NCI-H2227 (cell line): ENCODE measurements around the gene SNAP91.

ENCODE experiments used
- DNase-seq: peaks from one replicate; lab custom pipeline; 2025; ENCODE audit not compliant: unreplicated experiment; lab: John Stamatoyannopoulos, UW

SNAP91 gene

GRCh38 chr6:83546636-83547035 is 162.3 kb downstream of the SNAP91 start:
- DNase-seq = no peak

- no peak for DNase-seq
Measured at GRCh38 chr6:83539678-83540077, 169.2 kb downstream of the SNAP91 start.

- no peak for DNase-seq
Measured at GRCh38 chr6:83536647-83537589, 172.0 kb downstream of the SNAP91 start.

GRCh38 chr6:83536034-83536646 is 172.8 kb downstream of the SNAP91 start:
- DNase-seq = peak; percentile 1

GRCh38 chr6:83518816-83519480 is 190.0 kb downstream of the SNAP91 start:
- peak; percentile 11 for DNase-seq

- no peak for DNase-seq
Measured at GRCh38 chr6:83517500-83517899, 191.4 kb downstream of the SNAP91 start.

GRCh38 chr6:83514866-83515466 is 193.9 kb downstream of the SNAP91 start:
- peak; percentile 60 for DNase-seq

GRCh38 chr6:83514466-83514865 is 194.4 kb downstream of the SNAP91 start:
- no peak for DNase-seq

GRCh38 chr6:83511901-83512681 is 196.8 kb downstream of the SNAP91 start, which contains the start of gene PRSS35:
Gene PRSS35 (plus strand): TSS chr6:83512534. CDS start chr6:83523442, 10,908 bp downstream.
- DNase-seq = peak; percentile 66

- DNase-seq = no peak
Measured at GRCh38 chr6:83511266-83511665, 197.6 kb downstream of the SNAP91 start.

- DNase-seq = no peak
Measured at GRCh38 chr6:83510791-83511190, 198.1 kb downstream of the SNAP91 start.

GRCh38 chr6:83509441-83509840 is 199.5 kb downstream of the SNAP91 start:
- no peak for DNase-seq

- no peak for DNase-seq
Measured at GRCh38 chr6:83505356-83505755, 203.5 kb downstream of the SNAP91 start.
